Stimulated activated CD4-positive, alpha-beta T cell treated with anti-CD3 and anti-CD28 coated beads, TNF-alpha, amount 100 ng/mL, for 1 hour (primary cell): ENCODE data around the gene TMEM14A.

Source experiments
- DNase-seq, 3 donors: peaks; one replicate each; pipeline ENCODE4 v3.0.0-alpha.2; 2020; ENCODE audit warnings: low read depth in 3 of 3, low spot score in 1 of 3

The TMEM14A gene

GRCh38 chr6:52733172-52733571 is 62.3 kb downstream of the TMEM14A start:
- DNase-seq: no peak

- DNase-seq: no peak
Measured at GRCh38 chr6:52734072-52734471, 63.2 kb downstream of the TMEM14A start.

- DNase-seq: no peak
Measured at GRCh38 chr6:52735071-52735470, 64.2 kb downstream of the TMEM14A start.

GRCh38 chr6:52736145-52736544 is 65.2 kb downstream of the TMEM14A start:
- no peak for DNase-seq
